HepG2 (cell line): ENCODE measurements around the gene SHBG. TPM values are rescaled to one million over a fixed set of nuclear protein-coding genes. Genes with fewer than 3 reads are reported as not detected.

Source experiments
- ATAC-seq: fragments of 200-7000 bp; cut with Tn5 transposase; 3 replicates; pipeline ENCODE4 v1.9.1; 2020; ENCODE audit warnings: mild to moderate bottlenecking, moderate library complexity
- BruUV-seq: library from RNA; stranded (reverse); fragments of 400-500 nt; replicated peaks from 2 replicates; lab custom pipeline; 2021; lab: Mats Ljungman, UMichigan
- CTCF ChIA-PET: fragments of 300-600 bp; formaldehyde crosslinking; extraction: SDS; loops from one replicate; lab custom pipeline; 2021; ENCODE audit warnings: low total read pairs, inconsistent platforms, low intra/inter-chr PET ratio; lab: Yijun Ruan, JAX
- POLR2A ChIA-PET: fragments of 350-600 bp; sonication (Branson Sonifier 250); formaldehyde crosslinking; loops from one replicate; lab custom pipeline; 2020; ENCODE audit warnings: antibody characterized with exemption, inconsistent platforms; lab: Yijun Ruan, JAX
- DNase-seq: peaks from one replicate; pipeline ENCODE4 v3.0.0-alpha.2; 2015; ENCODE audit warnings: low spot score
- FAIRE-seq: peaks from 3 replicates; lab custom pipeline; 2011; peaks lifted over from hg19 to GRCh38; lab: Jason Lieb, UNC
- H2AFZ ChIP-seq: one replicate; pipeline ENCODE4 v1.6.1; 2011; ENCODE audit warnings: low read length, inconsistent platforms
- H3K27ac ChIP-seq: fragments of 300-600 bp; 3 replicates; pipeline ENCODE4 v1.8.0; 2011; ENCODE audit warnings: mixed run types, mild to moderate bottlenecking, mixed read lengths, low read length, inconsistent platforms; ENCODE audit not compliant: insufficient read depth; ENCODE audit errors: extremely low read length
- H3K27me3 ChIP-seq, 2 experiments: fragments of 200-600 bp in 1 of 2; 2 replicates in 1 of 2; 3 replicates in 1 of 2; pipeline versions ENCODE4 v1.6.0 to v1.8.0; 2011; ENCODE audit warnings: low read length in 2 of 2, mild to moderate bottlenecking in 2 of 2, moderate library complexity in 2 of 2, inconsistent platforms in 1 of 2; ENCODE audit not compliant: insufficient read depth in 2 of 2, control insufficient read depth in 1 of 2
- H3K36me3 ChIP-seq, 2 experiments: fragments of 200-600 bp in 1 of 2; replicated peaks in 1 of 2; 2 replicates in 1 of 2; 3 replicates in 1 of 2; pipeline versions ENCODE4 v1.5.1 to v1.8.0; 2011; ENCODE audit warnings: low read length in 2 of 2, inconsistent platforms in 1 of 2; ENCODE audit not compliant: insufficient read depth in 2 of 2, control insufficient read depth in 1 of 2
- H3K4me1 ChIP-seq: 2 replicates; pipeline ENCODE4 v1.5.1; 2012; ENCODE audit warnings: low read length, inconsistent platforms; ENCODE audit not compliant: insufficient read depth
- H3K4me2 ChIP-seq: 2 replicates; pipeline ENCODE4 v1.6.0; 2011; ENCODE audit warnings: low read depth, low read length, inconsistent platforms
- H3K4me3 ChIP-seq, 3 experiments: fragments of 200-600 bp in 1 of 3; sonication (generic), shearing (Covaris generic) in 1 of 3; replicated peaks in 1 of 3; 2 replicates each; pipeline ENCODE4 v1.5.1; 2011 to 2016; ENCODE audit warnings: low read length in 3 of 3, inconsistent platforms in 2 of 3, low read depth in 2 of 3, mild to moderate bottlenecking in 2 of 3, control low read depth in 1 of 3, mixed read lengths in 1 of 3; ENCODE audit not compliant: insufficient read depth in 1 of 3
- H3K79me2 ChIP-seq: one replicate; pipeline ENCODE4 v1.6.1; 2011; ENCODE audit warnings: low read length, inconsistent platforms; ENCODE audit not compliant: insufficient read depth
- H3K9ac ChIP-seq: 2 replicates; pipeline ENCODE4 v1.6.0; 2011; ENCODE audit warnings: mild to moderate bottlenecking, low read depth, low read length, inconsistent platforms; ENCODE audit not compliant: insufficient read depth
- H3K9me3 ChIP-seq: 2 replicates; pipeline ENCODE4 v1.5.1; 2012; ENCODE audit warnings: mild to moderate bottlenecking, low read length
- H4K20me1 ChIP-seq: 2 replicates; pipeline ENCODE4 v1.6.0; 2011; ENCODE audit warnings: inconsistent platforms, mild to moderate bottlenecking, low read length, moderate library complexity; ENCODE audit not compliant: insufficient read depth
- AHR ChIP-seq: IDR thresholded peaks from 2 replicates; pipeline ENCODE4 v1.6.1; 2018; ENCODE audit warnings: missing genetic modification reagents, missing compliant biosample characterization
- MEIS2 ChIP-seq: sonication (generic); formaldehyde crosslinking; IDR thresholded peaks from 2 replicates; pipeline ENCODE4 v1.9.0; 2021; ENCODE audit warnings: mild to moderate bottlenecking, missing genetic modification reagents
- SMAD3 ChIP-seq: sonication (generic); formaldehyde crosslinking; IDR thresholded peaks from 2 replicates; pipeline ENCODE4 v1.4.0; 2020; ENCODE audit warnings: missing genetic modification reagents
- U2AF2 ChIP-seq: fragments of 200-400 bp; formaldehyde crosslinking; IDR thresholded peaks from 2 replicates; pipeline ENCODE4 v1.6.1; 2017; ENCODE audit warnings: low read depth, mild to moderate bottlenecking, low read length
- ZFYVE20 ChIP-seq: sonication (generic); formaldehyde crosslinking; IDR thresholded peaks from 2 replicates; pipeline ENCODE4 v1.8.0; 2023; ENCODE audit warnings: low read depth, mild to moderate bottlenecking, moderate library complexity, missing genetic modification reagents, borderline replicate concordance
- ZNF496 ChIP-seq: sonication (generic); formaldehyde crosslinking; IDR thresholded peaks from 2 replicates; pipeline ENCODE4 v1.8.1; 2023; ENCODE audit warnings: mild to moderate bottlenecking, moderate library complexity, missing genetic modification reagents; ENCODE audit not compliant: insufficient replicate concordance
- ZNF580 ChIP-seq: IDR thresholded peaks from 2 replicates; pipeline ENCODE4 v1.6.1; 2016; ENCODE audit warnings: low read depth, borderline replicate concordance
- WGBS: methylation state at CpG from one replicate; pipeline ENCODE4 v1.1.6; 2017; ENCODE audit warnings: low lambda C conversion rate; 5-methylcytosine and 5-hydroxymethylcytosine counted together
- in situ Hi-C: cut with HindIII; loops from 2 replicates; pipeline ENCODE4 v1.10.0; 2017; ENCODE audit warnings: low pct_unique_long_range_greater_than_20kb; ENCODE audit not compliant: extremely low pct_ligation_motif_present
- intact Hi-C: fragments of 100-400 bp; cut with micrococcal nuclease; formaldehyde crosslinking; loops from one replicate; pipeline ENCODE4 v1.10.0; 2022; ENCODE audit not compliant: unreplicated experiment
- polyA plus RNA-seq, 8 experiments: library from polyadenylated mRNA; depleted of rRNA in 3 of 8; stranded (reverse) in 7 of 8; unstranded in 1 of 8; fragments of >200 nt; fragmentation: Illumina TruSeq in 4 of 8; extraction: Trizol in 4 of 8; gene quantifications; 2 replicates each; pipeline versions ENCODE4 v1.2.1 to v1.2.3, GENCODE V29; 2011 to 2016; ENCODE audit warnings: low read depth in 4 of 8, missing spikeins in 1 of 8, mixed read lengths in 1 of 8; ENCODE audit not compliant: insufficient read depth in 1 of 8
- total RNA-seq, 5 experiments: library from RNA; depleted of rRNA; stranded (reverse); fragments of >200 nt; fragmentation: Illumina TruSeq; extraction: Trizol; gene quantifications; 2 replicates each; pipeline ENCODE4 v1.2.3, GENCODE V29; 2016; ENCODE audit warnings: low read depth in 1 of 5

Gene SHBG
- total and polyA plus RNA-seq, 2 of the 13 experiments (the other 11 are each of a cell fraction or from before 2014, with no cell fraction given): 4.0 to 6.1 TPM

GRCh38 chr17:7587420-7588151, 42.3 kb upstream of the SHBG start:
- Histone ChIP-seq H3K4me3 (no peak overlapping the region), H3K4me1 (peaks cover 23% of the 10 kb centered on the region), H3K9ac (no peak overlapping the region), H3K4me2 (no peak overlapping the region), H3K79me2 (peaks cover 15% of the 10 kb centered on the region), H3K9me3 (no peaks in the 10 kb centered on the region), H2AFZ (no peak overlapping the region), H3K36me3 (peaks cover 13 to 36% of the 10 kb centered on the region in 2 experiments), H3K27ac (no peak overlapping the region), H4K20me1 (no peaks in the 10 kb centered on the region), H3K27me3 (no peaks in the 10 kb centered on the region; a peak in 1 of 5 replicates)
- in situ Hi-C loops: loop anchor here (5.0 kb wide), 1 partner anchor 100 kb away; the partner anchor contains the start of genes TP53 and WRAP53
- no TSS peak for BruUV-seq
- ChIA-PET CTCF (interaction anchor here (0.9 to 1.5 kb wide), 3 partner anchors 46 to 100 kb away, joined by 3 to 7 read pairs (median 3); partner anchors contain the start of genes TP53 and WRAP53), POLR2A (interaction anchor here (0.6 to 4.5 kb wide), 5 partner anchors 8 to 100 kb away, joined by 3 to 89 read pairs (median 4); partner anchors contain the start of genes ATP1B2, CD68, SAT2 and TP53)
- FAIRE-seq (no peak), DNase-seq (no peak), ATAC-seq (no peak)
- intact Hi-C loops: no loop called here
- TF ChIP-seq U2AF2 (no peak), ZFYVE20 (CRISPR knock-in tag) (no peak), MEIS2 (CRISPR knock-in tag) (0 out of 2 replicates have a peak, but pooled peaks have one; percentile 2), ZNF580 (CRISPR knock-in tag) (no peak), AHR (no peak), ZNF496 (CRISPR knock-in tag) (no peak), SMAD3 (CRISPR knock-in tag) (no peak)
- WGBS: 84% methylated on average over 12 of the region's 12 CpGs
